ENCODE results near the gene DERL3.

DERL3 gene

DNA sequence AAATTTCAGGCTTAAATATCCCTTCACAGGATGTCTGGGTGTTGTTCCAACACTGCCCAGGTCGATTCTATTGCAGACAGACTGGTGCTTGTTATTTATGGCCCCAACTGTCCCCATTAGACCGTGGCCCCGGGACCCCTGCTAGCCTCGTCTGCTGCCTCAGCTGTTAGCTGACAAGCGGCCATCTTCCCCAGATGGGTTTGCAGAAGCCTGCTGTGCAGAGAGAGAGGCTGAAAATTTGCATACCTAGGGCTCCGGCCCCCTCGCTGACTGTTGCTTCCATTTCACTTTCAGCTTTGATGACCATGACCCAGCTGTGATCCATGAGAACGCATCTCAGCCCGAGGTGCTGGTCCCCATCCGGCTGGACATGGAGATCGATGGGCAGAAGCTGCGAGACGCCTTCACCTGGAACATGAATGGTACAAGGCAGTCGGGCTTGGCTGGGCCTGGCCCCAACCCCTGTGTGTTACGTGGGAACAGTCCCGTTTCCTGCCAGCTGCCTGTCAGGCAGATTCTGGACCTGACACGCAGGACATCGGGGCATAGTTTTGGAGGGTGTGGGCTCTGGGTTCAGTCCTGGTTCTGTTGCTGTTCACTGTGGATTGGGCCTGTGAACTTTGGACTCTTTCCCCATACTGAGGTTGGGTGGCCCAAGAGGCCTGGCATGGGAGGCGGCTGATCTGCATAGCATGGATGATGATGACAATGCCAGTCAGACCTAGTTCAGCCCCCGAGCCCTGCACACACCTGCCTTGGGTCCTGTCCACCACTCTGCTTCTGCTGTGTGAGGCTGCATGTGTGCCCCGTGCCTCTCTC, 35.6 kb downstream of the DERL3 start:
- DNase-seq (ENCODE audit: low read depth, low spot score) = no peak

DNA sequence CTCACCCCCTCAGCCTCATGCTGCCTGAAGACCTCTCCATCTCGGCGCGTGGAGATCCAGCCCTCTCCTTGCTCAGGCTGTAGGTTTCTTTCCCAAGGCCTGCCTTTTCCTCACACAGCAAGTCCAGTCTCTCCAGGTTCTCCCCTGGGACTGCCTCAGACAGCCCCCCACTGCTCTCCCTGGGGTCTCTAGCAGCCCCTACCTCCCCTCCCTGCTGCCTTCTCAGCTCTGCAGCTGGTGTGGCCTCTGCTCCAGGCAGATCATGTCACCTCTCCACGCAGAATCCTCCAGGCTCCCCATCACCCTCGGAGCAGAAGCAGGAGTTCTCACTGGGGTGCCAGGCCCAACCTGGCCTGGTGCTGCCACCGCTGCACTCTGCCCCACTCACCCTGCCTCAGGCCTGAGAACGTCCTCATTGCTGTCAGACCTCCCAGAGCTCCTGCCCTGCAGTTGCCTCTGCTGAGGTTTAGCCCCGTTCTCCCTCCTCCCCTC, 36.9 kb downstream of the DERL3 start:
- no peak for DNase-seq (ENCODE audit: low read depth, low spot score)

DNA sequence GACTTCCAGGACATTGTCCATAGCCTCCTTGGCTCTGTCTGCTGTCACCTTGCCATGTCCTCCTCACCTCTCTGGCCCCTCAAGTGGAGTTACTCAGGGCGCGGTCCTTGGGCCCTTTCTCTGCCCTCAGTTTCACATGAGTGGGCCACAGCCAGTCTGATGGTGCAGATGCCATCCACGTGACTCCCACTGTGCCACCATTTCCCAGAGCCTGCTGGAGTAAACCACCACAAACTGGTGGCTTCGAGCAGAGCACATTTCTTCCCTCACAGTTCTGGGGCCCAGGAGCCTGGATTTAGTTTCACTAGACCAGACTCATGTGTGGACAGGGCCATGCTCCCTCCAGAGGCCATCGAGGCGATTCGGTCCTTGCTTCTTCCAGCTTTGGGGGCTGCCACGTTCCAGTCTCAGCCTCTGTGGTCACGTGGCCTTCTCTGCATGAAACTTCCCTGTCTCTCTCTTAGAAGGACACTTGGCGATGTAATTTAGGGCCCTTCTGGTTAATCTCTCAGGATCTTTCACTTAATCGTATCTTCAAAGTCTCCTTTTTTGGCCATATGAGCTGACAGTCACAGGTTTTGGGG, 37.5 kb downstream of the DERL3 start:
- no peak for DNase-seq (ENCODE audit: low read depth, low spot score)

DNA sequence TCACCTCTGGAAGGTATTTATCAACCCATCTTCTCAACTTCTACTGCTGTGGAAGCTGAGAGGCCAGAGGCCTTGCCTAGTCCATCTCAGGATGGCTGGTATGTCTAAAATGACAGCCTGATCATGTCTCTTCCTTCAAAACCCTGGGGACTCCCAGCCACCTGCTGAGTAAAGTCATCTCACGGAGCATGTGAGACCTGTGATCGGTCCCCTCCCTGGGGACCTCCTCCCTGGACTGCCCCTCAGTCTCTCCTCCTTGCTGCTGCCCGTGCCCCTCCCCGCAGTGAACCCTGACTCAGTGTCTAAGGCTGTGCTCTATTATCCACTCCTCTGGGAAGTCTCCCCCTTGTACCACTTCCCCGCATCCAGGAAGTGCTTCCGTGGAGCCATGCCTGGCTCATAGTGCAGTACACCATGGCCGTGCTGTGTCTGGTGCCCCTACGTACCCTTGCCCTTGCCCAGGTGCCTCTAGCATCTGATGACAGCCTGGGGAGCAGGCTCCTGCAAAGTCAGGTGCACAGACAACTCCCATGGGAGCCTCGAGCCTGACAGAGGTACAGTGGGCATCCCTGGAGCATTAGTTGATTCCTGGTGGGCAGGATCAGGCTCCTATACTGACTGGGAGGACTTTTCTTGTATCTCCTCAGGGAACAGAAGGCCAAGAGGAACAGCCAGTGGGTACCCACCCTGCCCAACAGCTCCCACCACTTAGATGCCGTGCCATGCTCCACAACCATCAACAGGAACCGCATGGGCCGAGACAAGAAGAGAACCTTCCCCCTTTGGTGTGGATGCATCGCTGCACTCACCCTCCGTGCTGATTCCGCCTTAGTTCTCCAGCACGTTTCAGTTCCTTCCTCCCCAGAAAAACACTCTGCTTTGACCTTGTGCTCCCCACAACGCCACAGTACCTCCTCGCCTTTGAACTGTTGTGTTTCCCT, 38.2 kb downstream of the DERL3 start:
- no peak for DNase-seq (ENCODE audit: low read depth, low spot score)

DNA sequence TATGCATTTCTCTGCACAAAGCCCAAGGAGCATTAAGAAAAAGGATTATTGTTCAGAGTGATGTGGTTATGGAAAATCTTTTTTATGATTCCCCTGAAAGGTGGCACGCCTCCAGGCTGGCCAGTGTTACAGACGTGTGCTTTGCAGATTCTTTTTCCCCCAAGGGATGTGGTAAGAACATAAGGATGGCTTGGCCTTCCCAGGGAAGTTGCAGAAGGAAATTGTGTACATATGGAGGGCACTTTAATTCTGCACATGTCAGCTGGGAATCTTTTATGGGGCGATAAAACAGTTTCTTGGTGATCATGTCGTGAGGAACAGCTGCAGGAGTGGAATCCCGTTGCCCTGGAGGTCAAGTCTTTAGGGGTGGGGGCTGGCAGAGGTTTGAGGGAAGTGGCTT, 42.3 kb downstream of the DERL3 start:
- DNase-seq (ENCODE audit: low read depth, low spot score) = no peak

DNA sequence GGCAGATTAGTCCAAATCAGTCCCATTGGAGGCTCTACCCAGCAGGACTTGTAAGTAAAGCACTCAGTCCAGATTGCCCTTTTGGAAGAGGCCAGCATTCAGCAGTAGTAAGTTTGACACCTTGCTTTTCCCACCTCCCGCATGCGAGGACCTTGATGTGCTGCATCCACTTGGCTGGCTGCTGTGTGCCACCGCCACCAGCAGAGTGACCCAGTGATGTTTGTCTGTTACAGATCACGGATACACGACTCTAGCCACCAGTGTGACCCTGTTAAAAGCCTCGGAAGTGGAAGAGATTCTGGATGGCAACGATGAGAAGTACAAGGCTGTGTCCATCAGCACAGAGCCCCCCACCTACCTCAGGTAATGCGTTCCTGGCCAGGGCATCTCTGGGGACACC, 45.5 kb downstream of the DERL3 start:
- no peak for DNase-seq (ENCODE audit: low read depth, low spot score)

DNA sequence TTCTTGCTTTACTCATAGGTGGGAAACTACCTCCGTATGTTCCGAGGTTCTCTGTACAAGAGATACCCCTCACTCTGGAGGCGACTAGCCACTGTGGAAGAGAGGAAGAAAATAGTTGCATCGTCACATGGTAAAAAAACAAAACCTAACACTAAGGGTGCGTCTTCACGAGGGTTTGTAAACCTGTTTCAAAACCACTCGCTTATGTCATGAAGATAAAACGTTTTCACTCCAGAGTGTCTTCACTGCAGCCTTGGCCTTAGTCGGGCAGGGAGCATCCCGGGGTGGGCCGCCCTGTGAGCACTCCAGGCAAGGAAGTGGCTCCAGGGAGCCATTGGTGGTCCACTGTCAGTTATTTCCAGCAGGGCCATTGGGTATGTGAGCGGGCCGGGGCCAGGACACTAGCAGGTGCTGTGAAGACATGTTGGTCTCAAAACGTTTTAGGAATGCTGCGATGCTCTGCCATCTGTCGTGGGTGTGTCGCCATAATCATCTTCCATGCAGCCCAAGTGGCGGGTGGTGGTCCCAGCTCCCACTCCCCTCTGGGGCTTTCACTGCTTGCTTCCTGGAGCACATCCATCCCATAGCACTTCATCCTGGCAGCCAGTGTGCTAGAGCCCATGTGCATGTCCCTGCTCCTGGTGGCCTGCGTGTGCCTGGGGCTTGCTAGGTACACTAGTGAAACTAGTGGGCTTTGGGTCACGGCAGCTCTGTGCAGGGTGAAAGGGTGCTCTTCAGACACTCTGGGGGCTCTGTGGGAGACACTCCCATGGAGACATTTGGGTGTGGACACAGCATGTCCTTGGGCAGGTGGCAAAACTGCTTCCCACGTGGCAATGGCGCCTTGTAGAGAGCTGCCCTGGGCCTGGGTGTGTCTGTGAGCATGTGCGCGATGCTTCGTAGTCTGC, 46.8 kb downstream of the DERL3 start:
- no peak for DNase-seq (ENCODE audit: low read depth, low spot score)

DNA sequence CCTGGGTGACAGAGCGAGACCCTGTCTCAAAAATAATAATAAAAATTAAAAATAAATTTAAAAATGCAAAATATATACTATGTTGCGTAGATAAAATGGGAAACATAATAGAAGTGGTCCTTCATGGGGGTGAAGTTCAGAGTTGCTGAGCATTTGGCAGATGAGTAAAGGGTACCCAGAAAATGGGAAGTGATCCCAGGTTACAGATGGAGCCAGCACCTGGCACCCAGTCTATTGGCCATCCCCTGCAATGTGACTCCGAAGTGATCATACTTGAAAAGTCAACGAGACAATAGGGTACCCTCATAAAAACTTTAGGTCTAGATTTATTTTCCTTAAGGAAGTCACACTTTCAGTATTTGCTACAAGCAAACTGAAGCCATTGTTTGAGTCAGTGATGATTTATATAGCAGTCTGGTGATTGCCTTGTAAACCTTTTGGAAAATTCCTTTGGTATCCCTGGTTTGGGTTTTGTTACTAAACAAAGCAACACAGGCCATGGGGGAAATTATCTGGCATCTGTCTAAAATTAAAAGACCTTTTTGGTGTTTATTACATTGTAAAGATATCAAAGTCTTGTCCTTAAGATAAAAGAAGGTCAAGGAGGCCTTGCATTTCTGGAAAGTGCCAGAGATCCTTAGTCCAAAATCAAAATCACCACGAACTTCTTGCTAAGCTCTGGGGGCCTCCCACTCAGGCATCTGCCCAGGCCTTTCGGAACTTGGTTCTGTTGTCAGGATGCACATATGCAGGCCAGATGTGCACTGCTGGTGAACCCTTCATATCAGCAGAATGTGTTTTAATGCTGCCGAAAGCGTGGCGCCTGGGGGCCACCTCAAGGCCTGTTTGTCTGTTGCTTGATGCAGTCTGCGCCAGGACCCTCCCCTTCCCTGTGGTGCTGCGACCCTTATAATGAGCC, 47.7 kb downstream of the DERL3 start:
- DNase-seq (ENCODE audit: low read depth, low spot score) = no peak

DNA sequence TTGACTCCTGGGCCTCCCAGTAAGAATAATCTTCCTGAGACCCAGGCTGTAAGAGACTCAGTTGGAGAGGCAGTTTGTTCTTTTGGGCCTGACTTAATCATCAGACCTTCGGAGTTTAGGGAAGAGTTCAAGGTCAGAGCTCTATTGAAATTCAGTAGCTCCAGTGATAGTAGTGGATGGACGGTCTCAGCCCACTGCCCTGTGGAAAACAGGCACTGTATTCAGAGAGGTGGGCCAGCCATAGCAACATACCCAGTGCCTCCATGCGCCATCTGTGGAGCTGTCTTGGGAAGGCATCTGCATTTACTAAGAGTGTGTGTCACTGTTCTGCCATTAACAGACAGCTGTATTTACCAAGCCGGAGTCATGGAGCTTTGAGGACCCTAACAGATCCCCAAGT, 49.2 kb downstream of the DERL3 start:
- DNase-seq (ENCODE audit: low read depth, low spot score) = no peak

DNA sequence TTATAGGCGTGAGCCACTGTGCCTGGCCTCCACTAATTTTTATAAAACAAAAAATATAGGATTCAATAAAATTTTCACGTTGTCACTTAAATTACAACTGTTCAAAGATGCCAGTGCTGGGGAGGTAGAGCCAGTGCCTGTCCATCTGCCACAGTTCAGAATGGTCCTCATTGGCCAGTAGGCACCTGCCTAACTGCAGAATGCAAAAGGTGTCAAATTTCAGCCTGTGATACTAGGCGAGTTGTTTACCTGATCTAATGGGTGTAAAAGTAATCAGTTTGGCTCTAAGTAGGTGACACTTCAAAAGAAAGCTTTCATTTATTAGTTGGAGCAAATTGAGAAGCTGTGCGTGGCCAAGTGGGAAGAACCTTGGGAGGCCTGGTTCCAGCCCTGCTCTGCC, 49.7 kb downstream of the DERL3 start:
- DNase-seq (ENCODE audit: low read depth, low spot score) = no peak

DNA sequence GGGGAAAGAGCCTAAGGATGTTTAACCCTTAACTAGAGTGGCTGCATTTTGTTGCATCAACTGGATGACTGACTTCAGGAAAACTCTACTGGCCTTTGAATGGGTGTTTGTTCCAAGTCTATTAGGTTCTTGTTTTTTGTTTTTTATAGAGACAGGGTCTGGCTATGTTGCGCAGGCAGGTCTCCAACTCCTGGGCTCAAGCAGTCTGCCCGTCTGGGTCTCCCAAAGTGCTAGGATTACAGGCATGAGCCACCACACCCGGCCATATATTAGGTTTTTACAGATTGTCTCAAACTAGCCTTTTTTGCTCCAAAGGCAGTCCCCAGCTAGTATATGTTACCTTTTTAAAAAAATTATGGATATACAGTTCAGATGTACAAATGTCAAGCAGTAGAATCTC, 50.9 kb downstream of the DERL3 start:
- DNase-seq (ENCODE audit: low read depth, low spot score) = no peak

DNA sequence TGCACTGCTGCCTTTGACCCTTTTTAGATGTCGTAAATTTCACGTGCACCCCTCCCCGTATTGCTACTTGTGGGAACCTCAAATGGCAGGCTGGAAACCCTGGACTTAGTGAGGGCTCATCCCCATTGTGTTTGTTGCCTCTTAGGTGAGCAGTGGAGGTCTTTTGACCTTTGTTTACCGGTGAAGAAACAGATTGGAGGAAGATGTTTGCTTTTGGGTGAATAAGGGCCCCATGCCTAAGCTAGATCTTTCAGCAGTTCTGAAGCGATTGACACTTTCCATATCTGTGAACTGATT, 51.3 kb downstream of the DERL3 start:
- DNase-seq (ENCODE audit: low read depth, low spot score) = no peak

DNA sequence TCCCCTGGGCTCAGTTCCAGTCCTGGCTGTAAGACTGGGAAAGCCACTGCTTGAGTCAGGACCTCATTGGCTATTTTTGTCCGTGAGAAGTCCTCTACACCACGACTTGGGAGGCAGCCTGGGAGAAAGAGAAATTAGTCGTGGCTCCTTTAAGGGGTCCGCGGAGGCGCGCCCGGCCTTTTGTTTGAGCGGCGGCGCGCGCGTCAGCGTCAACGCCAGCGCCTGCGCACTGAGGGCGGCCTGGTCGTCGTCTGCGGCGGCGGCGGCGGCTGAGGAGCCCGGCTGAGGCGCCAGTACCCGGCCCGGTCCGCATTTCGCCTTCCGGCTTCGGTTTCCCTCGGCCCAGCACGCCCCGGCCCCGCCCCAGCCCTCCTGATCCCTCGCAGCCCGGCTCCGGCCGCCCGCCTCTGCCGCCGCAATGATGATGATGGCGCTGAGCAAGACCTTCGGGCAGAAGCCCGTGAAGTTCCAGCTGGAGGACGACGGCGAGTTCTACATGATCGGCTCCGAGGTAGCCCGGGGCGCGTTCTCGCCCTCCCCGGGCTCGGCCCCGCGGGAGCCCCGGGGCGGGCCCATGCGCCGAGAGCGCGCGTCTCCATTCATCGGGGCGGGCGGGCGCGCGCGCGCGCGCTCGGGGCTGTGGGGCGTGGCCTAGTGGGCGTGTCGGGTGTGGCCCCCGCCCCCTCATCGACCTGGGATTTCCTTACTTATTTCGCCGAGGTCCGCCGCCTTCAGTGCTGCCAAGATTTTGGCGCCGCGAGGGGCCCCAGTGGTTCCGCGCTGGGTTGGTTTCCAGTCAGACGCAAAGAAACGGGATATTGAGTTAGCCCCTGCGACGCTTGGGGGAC, 51.8 kb downstream of the DERL3 start, which contains the start of gene SMARCB1:
TSS of gene SMARCB1 (plus strand) at position 215 of the 848 bp plus-strand sequence. CDS start at position 419, 204 bp downstream.
- peak; percentile 79 for DNase-seq (ENCODE audit: low read depth, low spot score)

DNA sequence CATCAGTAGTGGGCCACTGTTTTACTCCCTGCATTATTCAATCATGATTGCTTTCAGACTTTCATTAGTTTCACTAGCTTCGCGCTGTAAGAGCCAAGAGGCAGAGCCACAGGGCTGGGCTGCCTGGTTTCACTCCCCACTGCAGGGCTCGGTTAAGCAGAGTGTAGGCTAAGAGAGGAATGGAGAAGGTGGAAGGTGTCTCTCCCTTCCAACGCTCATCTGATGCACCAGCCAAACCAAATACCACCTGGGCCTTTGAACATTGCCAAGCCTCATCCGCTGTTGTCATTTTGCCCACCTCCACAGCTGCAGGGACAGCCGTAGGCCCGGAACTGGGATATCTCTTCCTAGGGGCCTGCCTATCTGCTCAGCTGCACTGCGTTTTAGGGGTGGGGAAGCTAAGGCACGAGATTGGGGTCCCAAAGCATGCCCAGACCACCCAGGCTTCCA, 52.5 kb downstream of the DERL3 start:
- DNase-seq (ENCODE audit: low read depth, low spot score) = no peak

Measured in smooth muscle cell of the brain vasculature (primary cell).